Limb (tissue), 2 donors: ENCODE results near the gene LRCH1.
A peak's percentile ranks its signal among the peaks of the same experiment; 100 is the strongest.
"Not testable (repeated sequence)": the region's sequence is repeated elsewhere in the genome, so short reads cannot be mapped to it uniquely, and the experiment has no call there.

Experiments used
- DNase-seq, 2 donors: peaks; one replicate each; pipeline ENCODE4 v3.0.0-alpha.2; 2016; ENCODE audit errors: extremely low spot score in 2 of 2

The LRCH1 gene, protein sequence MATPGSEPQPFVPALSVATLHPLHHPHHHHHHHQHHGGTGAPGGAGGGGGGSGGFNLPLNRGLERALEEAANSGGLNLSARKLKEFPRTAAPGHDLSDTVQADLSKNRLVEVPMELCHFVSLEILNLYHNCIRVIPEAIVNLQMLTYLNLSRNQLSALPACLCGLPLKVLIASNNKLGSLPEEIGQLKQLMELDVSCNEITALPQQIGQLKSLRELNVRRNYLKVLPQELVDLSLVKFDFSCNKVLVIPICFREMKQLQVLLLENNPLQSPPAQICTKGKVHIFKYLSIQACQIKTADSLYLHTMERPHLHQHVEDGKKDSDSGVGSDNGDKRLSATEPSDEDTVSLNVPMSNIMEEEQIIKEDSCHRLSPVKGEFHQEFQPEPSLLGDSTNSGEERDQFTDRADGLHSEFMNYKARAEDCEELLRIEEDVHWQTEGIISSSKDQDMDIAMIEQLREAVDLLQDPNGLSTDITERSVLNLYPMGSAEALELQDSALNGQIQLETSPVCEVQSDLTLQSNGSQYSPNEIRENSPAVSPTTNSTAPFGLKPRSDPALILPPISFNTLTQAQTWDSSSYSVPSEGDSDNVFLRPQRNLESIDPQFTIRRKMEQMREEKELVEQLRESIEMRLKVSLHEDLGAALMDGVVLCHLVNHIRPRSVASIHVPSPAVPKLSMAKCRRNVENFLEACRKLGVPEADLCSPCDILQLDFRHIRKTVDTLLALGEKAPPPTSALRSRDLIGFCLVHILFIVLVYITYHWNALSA

DNA sequence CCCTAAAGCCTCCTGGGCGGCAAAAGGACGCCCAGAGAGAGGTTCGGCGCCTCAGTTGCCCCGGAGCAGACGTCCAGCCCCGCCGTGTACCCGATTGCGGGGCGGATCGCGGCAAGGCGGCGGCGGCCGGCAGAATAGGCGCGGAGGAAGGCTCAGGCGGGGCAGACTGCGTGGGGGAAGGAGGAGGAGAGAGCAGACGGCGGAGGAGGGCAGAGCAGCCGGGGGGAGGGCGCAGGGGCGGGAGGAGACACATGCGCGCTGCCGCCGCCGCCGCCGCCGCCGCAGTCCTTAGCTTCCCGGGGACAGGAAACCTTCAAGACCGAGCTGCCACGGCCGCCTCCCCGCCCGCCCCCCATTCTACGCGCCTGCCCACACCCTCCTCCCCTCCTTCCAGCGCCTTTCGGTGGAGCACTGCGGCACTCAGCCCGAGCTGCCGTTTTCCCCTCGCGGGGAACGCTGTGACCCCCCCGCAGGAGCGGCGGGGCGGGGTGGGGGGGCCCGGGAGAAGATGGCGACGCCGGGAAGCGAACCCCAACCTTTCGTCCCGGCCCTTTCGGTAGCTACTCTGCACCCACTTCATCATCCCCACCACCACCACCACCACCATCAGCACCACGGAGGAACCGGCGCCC is at the start of gene LRCH1:
LRCH1 (plus strand) TSS at position 282 of the 632 bp plus-strand sequence; CDS start at position 509, 227 bp downstream.
- peak; percentile 92 to 93 for DNase-seq

DNA sequence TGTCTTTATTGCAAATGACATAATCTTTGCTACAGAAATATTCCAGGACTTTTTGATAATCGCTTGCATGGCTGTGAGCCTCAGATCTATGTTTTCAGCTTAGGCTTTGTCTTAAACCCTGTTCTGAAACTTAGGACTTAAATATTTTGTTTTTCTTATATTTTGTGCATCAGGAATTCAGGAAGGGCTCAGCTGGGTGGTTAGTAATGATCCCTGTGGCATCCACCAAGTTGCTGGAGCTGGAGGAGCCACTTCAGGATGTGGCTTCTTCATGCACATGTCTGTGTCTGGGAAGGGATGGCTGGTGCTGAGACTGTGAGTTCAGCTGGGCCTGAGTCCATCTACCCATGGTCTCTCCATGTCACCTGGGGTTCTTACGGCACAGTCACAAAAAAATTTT is 48.9 kb upstream of the LRCH1 start:
- no peak for DNase-seq

DNA sequence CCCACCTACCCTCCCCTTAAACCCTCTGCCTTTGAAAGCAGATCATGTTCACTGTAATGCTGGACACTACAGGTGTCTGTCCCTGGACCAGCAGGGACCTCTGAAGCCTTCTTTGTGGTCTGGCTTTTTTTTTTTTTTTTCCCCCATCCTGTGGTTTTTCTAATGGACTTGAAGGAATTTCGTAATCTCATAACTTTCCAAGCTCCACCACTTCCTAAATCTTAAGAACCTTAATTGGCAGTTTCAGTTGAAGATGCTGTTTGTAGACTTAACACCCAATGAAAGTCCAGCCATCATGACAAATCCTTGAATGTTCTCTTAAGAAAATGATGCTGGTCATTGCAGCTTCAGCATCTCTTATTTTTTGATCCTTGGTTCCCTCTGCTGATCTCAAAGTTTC is 45.0 kb upstream of the LRCH1 start:
- no peak for DNase-seq

DNA sequence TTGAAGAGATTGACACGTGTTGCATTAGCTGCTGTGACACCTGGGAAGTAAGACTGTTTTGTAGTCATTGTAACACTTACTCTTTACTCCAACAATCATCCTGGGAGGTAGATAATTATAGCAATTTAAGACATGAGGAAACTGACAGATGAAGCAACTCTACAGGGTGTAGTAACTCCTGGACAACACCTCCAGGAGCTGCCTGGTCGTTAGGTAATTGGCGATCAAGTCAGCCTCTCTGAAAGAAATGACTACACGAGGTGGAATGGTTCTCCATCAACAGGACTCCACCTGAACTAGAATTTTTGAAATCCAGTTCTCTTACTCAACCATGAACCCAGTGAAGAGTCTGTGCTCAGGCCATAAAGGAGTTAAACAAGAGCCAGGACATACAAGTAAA is 43.0 kb upstream of the LRCH1 start:
- DNase-seq: no peak

DNA sequence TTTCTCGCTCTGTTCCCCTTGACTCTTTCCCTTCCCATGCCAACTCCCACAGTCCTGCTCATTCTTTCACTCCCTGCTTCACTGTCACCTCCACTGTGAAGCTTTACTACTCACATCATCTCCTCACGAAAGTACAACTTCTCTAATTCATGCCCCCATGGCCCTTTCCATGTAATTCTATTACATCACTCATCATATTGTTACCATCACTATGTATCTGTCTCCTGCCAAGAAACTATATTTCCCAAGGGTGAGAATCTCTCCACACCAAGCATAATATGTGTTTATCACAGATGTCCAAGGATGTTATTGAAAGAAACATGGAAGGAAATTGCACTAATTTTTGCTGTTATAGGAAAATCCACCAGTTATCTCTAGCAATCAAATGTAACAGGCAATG is 37.2 kb upstream of the LRCH1 start:
- no peak for DNase-seq

DNA sequence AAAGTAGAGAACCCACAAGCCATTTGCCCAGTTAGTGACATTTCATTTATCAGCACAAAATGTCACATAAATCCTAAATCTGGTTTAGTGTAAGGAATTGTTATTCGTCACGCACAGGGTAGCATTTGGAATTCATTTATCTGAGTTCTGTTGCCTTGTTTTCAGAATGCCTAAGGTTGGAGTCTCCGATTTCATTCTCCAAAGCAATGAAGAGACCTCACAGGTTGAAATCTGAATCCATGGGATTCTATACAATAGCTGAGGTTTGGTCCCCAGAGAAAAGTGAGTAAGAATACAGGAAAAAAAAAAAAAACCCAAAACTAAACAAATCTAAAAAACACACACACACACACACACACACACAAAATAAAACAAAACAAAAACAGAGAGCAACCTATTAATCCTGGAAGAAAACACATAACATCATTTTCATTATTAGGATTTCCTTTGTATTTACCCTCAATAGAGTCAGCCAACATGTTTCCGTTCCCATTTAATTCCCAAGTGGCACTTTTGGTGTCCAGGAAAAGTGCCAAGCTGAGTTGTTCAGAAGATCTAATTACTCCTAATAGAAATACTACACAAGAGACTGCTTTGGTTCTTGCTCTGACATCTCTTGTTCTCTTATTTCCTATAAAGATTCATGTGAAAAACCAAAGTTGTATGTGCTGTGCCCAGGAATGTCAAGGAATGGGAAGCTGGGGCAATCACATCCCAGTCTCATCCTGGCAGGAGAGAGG is 36.2 kb upstream of the LRCH1 start:
- DNase-seq: no peak

DNA sequence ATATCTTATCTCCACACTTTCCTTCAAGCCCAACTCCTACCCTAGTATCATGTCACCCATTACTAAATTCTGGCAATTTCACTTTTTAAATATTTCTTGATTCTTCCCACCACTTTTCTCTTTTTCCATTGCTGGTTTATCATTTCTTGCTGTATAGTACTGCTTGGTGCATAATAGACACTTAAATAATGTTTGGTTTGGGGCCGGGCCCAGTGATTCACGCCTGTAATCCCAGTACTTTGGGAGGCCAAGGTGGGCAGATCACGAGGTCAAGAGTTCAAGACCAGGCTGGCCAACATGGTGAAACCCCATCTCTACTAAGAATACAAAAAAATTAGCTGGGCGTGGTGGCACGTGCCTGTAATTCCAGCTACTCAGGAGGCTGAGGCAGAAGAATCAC is 35.2 kb upstream of the LRCH1 start:
- DNase-seq: not testable (repeated sequence)

DNA sequence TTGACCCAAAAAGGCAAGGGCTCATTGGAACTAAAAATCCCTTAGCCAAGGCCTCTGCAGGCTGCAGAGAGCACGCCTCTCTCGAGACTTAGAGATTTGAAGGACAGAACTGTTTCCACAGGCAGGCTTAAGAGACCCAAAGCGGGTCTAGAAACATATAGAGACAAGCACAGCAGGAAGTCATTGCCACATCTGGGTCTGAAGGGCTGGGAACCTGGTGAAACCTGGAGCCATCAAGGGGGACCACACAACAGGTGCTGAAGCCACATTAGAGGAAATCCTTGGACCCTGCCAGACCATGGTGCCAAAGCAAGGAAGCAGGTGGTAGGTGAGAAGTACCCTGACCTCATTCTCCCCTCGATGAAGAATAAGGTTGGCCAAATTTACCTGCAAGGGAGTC is 33.8 kb upstream of the LRCH1 start:
- no peak for DNase-seq

DNA sequence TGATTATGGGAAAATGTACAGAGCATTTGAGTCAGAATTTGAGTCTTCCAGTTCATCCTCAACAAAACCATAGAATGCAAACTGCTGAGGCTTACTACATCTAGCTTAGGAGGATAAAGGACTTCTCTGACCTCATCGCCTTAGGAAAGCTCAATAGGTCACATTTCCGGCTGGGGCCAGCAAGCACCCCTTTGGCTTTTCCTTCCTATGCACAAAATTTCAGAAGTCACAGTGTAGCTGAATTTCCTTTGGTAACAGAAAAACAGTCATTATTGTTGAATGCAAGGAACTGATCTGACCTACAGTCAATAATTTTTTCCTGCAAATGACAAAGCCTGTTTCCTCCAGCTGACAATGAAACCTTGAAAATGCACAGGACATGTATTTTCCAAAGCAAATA is 32.8 kb upstream of the LRCH1 start:
- DNase-seq: no peak

DNA sequence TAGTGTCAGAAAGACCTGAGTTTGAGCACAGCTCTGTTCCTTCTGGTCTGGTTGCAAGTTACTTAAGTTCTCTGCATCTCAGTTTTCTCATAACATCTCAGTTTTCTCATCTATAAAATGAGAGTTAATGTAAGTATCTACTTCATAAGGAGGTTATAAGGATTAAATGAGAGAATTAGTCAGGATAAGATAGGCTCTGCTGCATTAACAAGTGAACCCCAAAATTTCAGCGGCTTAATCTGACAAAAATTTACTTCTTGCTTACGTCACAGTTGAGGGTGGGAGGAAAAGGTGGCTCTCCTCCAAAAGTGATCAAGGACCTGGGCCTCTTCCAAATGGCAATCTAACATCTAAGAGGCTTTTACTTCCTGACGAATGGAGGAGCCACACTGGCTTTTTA is 31.5 kb upstream of the LRCH1 start:
- DNase-seq: no peak

DNA sequence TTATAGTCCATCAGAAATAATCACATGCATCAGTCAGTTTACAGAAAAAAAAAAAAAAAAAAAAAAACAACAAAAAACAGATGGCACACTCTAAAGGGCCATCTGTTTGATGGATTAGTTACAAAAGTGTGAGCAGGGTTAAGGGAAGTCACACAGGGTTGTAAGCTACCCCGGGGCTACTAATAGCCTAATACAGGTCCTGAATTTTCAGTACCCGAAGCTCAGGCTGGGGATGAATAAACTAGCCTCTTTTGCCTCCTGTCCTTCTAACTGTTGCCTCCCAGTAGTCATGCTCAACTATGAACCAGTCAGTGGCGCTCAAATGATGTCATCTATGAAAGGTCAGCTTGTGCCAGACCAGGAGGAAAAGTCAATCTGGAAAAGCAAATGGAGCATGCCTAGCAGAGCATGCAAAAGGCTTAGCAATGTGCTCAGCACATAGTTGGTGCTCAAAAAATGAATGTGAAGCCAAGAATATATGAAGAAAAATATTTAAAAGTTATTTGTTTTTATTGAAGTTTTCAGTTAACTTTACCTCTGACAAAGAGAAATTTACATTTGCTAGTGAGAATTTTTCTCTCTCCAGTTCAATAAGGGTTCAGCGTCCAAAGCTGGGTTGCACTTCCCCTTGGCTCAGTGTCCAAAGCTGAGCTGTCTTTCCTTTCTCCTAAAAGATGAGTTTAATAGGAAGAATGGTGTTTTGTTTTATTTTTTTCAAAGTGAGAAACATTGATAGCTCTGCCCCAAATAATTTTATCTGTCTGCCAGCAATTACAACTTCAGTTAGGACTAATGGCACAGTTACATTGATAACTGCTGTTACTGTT is 30.8 kb upstream of the LRCH1 start:
- DNase-seq: no peak

DNA sequence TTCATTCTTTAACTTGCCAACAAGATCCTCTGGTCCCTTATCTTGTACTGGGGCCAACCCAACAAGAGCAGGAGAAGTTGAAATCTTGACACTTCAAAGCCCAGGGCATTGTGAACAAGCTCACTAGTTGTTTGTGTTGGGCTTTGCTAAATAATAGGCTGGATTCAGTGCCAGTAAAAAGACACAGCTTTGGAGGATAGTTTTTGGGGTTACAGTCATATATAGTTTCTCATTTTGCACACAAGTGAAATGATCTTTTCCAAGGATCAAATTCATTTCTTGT is 30.3 kb upstream of the LRCH1 start:
- DNase-seq: no peak

DNA sequence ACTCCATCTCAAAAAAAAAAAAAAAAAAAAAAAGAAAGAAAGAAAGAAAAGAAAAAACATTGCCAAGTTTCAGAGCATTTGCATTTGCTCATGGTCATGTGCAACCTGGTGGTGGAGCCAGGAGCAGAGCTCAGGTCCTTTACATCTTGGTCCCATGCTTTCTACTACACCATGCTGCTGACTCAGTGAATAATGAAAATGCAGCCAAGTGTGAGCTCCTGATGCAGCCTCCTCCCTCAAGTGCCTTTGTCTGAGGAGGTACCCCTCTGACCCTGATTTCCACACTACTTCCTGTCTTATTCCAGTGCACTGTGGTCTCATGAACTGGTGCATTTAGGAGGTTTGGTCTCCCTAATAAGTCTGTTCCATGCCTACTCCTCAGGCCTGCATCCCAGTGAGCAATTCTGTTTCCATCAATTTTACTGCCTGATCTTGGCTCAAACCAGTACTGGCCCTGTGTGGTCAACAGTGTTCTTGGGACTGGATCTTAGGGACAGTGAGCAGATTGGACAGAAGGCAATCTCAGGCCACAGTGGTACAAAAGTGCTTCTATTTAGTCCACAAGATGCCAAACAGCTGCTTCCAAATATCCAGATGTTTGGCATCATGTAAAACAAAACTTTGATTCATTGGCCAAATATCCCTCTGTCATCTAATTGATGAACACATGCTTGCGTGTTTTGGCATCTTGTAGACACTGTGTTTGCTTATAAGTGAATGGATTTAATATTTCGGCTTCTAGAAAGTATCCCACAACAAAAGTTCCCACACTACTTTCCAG is 28.8 kb upstream of the LRCH1 start:
- DNase-seq: no peak

DNA sequence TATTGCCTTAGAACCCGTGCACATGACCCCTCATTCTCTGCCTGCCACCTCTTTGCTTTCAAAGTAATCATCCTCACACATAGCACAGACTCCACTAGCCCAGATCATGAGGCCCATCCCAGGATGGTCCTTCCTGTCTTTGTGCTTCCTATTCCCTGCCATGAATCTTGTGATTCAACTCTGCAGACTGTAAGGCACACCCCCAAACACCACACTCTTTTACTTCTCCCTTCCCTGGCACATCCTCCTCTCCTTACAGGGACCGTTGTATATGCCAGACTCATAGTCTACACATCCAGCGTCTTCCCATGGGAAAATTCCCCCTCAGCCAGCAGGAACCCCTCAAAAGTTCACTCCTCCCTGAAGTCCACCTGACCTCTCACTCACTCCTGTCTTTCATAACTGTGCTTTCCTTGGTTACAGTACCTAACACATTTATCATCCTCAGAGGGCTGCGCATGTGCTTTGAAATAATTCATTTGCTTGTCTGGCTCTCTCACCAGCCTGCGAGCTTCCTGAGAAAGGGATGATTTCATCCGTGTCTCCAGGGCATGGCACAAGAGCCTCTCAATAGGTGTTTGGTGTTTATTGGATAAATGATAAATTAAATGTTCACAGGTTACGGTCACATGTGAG is 26.8 kb upstream of the LRCH1 start:
- no peak for DNase-seq

DNA sequence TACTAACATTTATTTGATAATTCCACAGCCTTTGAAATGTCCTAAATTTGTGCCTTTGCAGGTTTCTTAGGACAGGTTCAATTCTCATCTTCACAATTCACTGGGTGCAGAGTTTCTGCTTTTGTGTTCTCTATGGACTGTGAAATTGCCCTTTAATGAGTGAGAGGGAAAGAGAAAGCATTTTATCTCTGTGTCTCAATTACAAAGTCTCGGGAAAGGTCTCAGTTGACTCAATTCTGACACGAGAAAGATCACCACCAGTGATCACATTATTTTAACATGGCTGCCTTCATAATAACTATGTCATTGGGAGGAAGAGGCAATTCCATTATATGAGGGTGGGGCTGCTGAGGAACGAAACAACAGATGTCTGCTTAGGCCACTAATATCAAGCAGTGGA is 26.2 kb upstream of the LRCH1 start:
- no peak for DNase-seq

DNA sequence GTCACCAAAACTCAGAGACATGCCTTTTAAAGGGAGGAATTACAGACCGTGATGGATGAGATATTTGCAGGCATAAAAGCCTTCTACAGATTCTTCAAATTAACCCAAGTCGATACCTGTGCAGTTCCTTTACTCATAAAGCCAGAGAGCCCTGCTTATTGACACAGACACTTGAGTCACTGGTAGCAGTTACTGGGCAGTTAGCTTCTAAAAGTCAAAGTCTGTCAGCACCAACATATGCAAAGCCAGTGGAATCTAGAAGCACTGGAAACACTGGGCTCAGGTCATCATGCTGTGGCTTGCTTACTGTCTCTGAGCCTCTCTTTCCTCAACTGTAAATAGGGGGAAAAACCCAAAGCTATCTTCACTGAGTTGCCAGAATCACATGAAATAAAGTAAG is 25.7 kb upstream of the LRCH1 start:
- no peak for DNase-seq

DNA sequence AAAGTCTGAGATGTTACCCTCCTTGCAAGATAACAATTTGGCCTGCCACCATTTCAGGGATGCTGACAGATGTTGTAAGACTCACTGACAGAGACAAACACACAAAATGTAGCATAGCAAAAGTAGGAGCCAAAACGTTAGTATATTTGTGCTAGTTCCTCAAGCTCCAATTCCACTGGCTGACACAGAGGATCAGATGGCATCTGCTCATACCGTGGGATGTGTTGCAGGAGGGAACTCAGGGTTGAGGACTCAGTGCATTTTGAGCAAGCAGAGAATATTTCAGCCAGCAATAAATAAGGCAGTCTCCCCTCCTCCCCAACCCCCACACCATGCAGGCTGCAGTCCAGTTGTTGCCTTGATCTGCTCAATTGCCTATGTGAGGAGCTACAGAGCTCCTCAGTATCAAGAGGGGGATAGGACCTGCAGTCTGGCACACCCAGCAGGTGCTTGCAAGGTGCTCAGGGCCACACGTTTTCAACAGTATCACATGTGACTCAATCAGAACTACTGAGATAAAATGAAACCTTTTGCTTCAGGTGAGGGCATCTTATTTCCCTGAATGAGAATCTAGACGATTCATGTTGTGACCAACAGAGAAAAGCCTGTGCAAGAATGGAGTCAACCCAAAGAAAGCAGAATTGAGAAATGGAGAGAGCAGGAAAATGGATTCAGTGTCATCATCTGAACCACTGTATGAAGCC is 23.6 kb upstream of the LRCH1 start:
- no peak for DNase-seq

DNA sequence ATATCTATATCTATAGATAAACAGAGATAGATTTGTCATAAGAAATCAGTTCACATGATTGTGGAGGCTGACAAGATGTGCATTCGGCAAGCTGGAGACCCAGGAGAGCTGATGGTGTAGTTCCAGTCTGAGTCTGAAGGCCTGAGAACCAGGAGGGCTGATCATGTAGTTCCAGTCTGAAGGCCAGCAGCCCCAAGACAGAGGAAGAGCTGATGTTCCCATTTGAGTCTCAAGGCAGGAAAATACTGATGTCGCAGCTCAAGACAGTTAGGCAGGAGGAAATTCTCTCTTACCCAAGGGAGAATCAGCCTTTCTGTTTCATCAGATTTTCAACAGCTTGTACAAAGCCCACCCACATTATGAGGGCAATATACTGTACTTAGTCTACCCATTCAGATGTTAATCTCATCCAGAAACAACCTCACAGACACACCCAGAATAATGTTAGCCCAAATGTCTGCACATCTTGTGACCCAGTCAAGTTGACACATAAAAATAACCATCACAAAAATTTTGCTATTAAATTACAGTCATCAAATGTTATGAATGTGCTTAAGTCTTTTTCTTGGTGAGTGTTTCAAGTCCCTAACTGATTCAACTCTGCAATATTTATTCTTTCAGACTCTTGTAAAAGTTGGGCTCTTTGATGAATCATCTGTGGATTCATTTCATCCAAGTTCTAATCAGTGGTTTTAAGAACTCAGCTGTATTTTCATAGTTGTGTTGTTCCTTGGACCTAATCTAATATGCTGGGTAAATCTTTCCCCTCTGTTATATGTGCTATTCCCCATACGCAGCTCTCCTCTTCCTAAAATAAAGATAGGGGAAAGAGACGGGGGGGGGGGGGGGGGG is 22.7 kb upstream of the LRCH1 start:
- no peak for DNase-seq
